ENCODE measurements around the gene TOGARAM1.

Gene TOGARAM1

GRCh38 chr14:45028107-45028626 lies 66.2 kb downstream of the TOGARAM1 start:
- POLR2A ChIA-PET, result no interaction called here

More at GRCh38 chr14:45028107-45028626, 66.2 kb downstream of the TOGARAM1 start:
- TF ChIP-seq ZNF776 (tag by site-specific recombination; IDR thresholded peaks at IDR 0.05; ENCODE audit: borderline replicate concordance) (no peak), ZNF658 (tag by site-specific recombination; IDR thresholded peaks at IDR 0.05) (no peak), ZNF513 (tag by site-specific recombination; IDR thresholded peaks at IDR 0.05) (no peak), ZNF223 (tag by site-specific recombination; IDR thresholded peaks at IDR 0.05) (no peak), TRIM28 (IDR thresholded peaks at IDR 0.05; ENCODE audit: borderline replicate concordance, low read length) (no peak), ZNF555 (tag by site-specific recombination; conservative IDR thresholded peaks at IDR 0.05) (no peak), SALL2 (tag by site-specific recombination; IDR thresholded peaks at IDR 0.05; ENCODE audit: borderline replicate concordance) (no peak), AEBP2 (tag by site-specific recombination; IDR thresholded peaks at IDR 0.05; ENCODE audit: borderline replicate concordance) (no peak), ZNF530 (tag by site-specific recombination; IDR thresholded peaks at IDR 0.05; ENCODE audit: low read depth) (no peak), ZNF843 (tag by site-specific recombination; IDR thresholded peaks at IDR 0.05) (no peak), ZNF768 (tag by site-specific recombination; IDR thresholded peaks at IDR 0.05) (no peak), ZNF600 (tag by site-specific recombination; IDR thresholded peaks at IDR 0.05) (no peak), ZNF280D (tag by site-specific recombination; IDR thresholded peaks at IDR 0.05) (no peak), ZBTB17 (tag by site-specific recombination; IDR thresholded peaks at IDR 0.05) (no peak), ZNF16 (tag by site-specific recombination; IDR thresholded peaks at IDR 0.05; ENCODE audit: low read depth) (no peak), BCL6B (tag by site-specific recombination; IDR thresholded peaks at IDR 0.05) (no peak), ZEB2 (tag by site-specific recombination; IDR thresholded peaks at IDR 0.05) (no peak), ZNF514 (tag by site-specific recombination; IDR thresholded peaks at IDR 0.05) (no peak), ZNF214 (tag by site-specific recombination; IDR thresholded peaks at IDR 0.05; ENCODE audit: borderline replicate concordance) (no peak), TSHZ1 (tag by site-specific recombination; IDR thresholded peaks at IDR 0.05; ENCODE audit: borderline replicate concordance) (no peak)
- CTCF ChIA-PET, result no interaction called here
- no peaks in the 10 kb centered on the region for H3K9me3 ChIP-seq (ENCODE audit: control insufficient read depth, insufficient read depth, low read depth, low read length)
- no peak overlapping the region for H3K4me3 ChIP-seq (ENCODE audit: low read depth, low read length)
- H3K27ac ChIP-seq (ENCODE audit: extremely low read depth, low read depth, low read length), result no peak overlapping the region
- peaks cover 16 to 31% of the 10 kb centered on the region in 2 experiments for H3K36me3 ChIP-seq (ENCODE audit: control insufficient read depth in 2 of 2, insufficient read depth in 1 of 2, low read length in 2 of 2)
- no peaks in the 10 kb centered on the region for H3K4me1 ChIP-seq (ENCODE audit: control insufficient read depth, insufficient read depth, low read length)
